Immature natural killer cell (primary cell): ENCODE data around the gene FSHB. TPM values are rescaled to one million over a fixed set of nuclear protein-coding genes. Genes with fewer than 3 reads are reported as not detected.
"Not testable (repeated sequence)": the region's sequence is repeated elsewhere in the genome, so short reads cannot be mapped to it uniquely, and the experiment has no call there.

Experiments
- DNase-seq, 3 donors: peaks; one replicate each; pipeline ENCODE4 v3.0.0; 2022; ENCODE audit warnings: mixed read lengths in 1 of 3
- H3K27ac Mint-ChIP-seq, 6 donors: one replicate each; pipeline ENCODE4 v1.8.0; 2020; ENCODE audit warnings: mixed read lengths in 6 of 6, mild to moderate bottlenecking in 5 of 6, inconsistent platforms in 4 of 6, moderate library complexity in 3 of 6
- H3K27me3 Mint-ChIP-seq, 3 donors: one replicate each; pipeline ENCODE4 v1.8.0; 2020 to 2021; ENCODE audit warnings: low read depth in 3 of 3, mild to moderate bottlenecking in 3 of 3, mixed read lengths in 3 of 3, moderate library complexity in 3 of 3, inconsistent platforms in 1 of 3
- H3K36me3 Mint-ChIP-seq, 3 donors: one replicate each; pipeline ENCODE4 v1.8.0; 2020; ENCODE audit warnings: mixed read lengths in 3 of 3, inconsistent platforms in 2 of 3, mild to moderate bottlenecking in 2 of 3
- H3K4me1 Mint-ChIP-seq, 2 donors: one replicate each; pipeline ENCODE4 v1.8.0; 2020; ENCODE audit warnings: inconsistent platforms in 2 of 2, mild to moderate bottlenecking in 2 of 2, mixed read lengths in 2 of 2, moderate library complexity in 1 of 2
- H3K4me3 Mint-ChIP-seq, 5 donors: one replicate each; pipeline ENCODE4 v1.8.0; 2020; ENCODE audit warnings: mild to moderate bottlenecking in 5 of 5, mixed read lengths in 5 of 5, inconsistent platforms in 3 of 5, moderate library complexity in 3 of 5
- H3K9me3 Mint-ChIP-seq, 6 donors: one replicate each; pipeline ENCODE4 v1.8.0; 2020; ENCODE audit warnings: mild to moderate bottlenecking in 6 of 6, mixed read lengths in 6 of 6, inconsistent platforms in 4 of 6, moderate library complexity in 3 of 6
- polyA plus RNA-seq, 3 donors: library from polyadenylated mRNA; unstranded; fragments of 300-500 nt; fragmentation: Illumina TruSeq; gene quantifications; one replicate each; pipeline ENCODE4 v1.2.3, GENCODE V29; 2021

Gene FSHB
- polyA plus RNA-seq, 3 donors from 2014 or later = not detected

DNA sequence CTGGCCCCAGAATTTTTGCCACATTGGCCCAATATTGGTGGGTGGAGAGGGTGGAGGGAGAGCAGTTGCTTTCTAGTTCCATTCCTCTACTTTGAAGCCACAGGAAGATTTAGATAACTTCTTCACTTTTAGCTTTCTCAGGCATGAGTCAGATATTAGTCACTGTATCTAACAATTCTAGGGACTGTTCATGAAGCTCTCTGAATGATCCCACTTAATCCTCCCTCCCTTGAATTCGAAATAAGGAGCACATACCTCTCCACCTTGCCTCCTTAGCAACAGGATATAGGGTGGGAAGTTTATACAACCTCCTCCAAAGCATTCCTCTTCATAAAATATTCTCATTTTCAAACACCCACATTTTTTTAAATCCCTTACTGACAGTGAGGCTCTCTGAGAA, 13.5 kb downstream of the FSHB start:
- Mint-ChIP-seq H3K9me3 (peaks cover 0 to 2% (median 0%) of the 10 kb centered on the region in 6 donors), H3K27me3 (peaks cover 0 to 2% (median 2%) of the 10 kb centered on the region in 3 donors), H3K36me3 (no peaks in the 10 kb centered on the region), H3K4me1 (no peaks in the 10 kb centered on the region), H3K4me3 (no peak overlapping the region), H3K27ac (no peak overlapping the region)
- DNase-seq = no peak

DNA sequence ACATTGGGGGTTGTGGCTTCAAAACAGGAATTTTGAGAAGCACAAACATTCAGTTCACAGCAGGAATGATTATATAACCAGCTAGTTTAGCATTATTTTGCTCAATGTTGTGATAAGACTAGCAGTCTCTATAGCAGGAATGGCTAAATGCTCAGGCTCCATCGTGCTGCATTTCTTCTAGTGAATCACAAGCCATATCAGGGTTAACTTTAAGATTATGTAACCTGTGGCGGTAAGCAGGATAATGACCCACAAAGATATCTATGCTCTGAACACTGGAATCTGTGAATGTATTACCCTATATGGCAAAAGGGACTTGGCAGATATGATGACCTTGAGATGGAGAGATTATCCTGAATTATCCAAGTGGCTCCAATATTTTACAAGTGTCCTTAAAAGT, 14.8 kb downstream of the FSHB start:
- H3K27ac Mint-ChIP-seq = no peak overlapping the region
- H3K27me3 Mint-ChIP-seq = peaks cover 0 to 2% (median 2%) of the 10 kb centered on the region in 3 donors
- no peak overlapping the region for H3K4me3 Mint-ChIP-seq
- no peak for DNase-seq
- H3K4me1 Mint-ChIP-seq = no peaks in the 10 kb centered on the region
- no peaks in the 10 kb centered on the region for H3K36me3 Mint-ChIP-seq
- H3K9me3 Mint-ChIP-seq = peaks cover 0 to 2% (median 0%) of the 10 kb centered on the region in 6 donors

DNA sequence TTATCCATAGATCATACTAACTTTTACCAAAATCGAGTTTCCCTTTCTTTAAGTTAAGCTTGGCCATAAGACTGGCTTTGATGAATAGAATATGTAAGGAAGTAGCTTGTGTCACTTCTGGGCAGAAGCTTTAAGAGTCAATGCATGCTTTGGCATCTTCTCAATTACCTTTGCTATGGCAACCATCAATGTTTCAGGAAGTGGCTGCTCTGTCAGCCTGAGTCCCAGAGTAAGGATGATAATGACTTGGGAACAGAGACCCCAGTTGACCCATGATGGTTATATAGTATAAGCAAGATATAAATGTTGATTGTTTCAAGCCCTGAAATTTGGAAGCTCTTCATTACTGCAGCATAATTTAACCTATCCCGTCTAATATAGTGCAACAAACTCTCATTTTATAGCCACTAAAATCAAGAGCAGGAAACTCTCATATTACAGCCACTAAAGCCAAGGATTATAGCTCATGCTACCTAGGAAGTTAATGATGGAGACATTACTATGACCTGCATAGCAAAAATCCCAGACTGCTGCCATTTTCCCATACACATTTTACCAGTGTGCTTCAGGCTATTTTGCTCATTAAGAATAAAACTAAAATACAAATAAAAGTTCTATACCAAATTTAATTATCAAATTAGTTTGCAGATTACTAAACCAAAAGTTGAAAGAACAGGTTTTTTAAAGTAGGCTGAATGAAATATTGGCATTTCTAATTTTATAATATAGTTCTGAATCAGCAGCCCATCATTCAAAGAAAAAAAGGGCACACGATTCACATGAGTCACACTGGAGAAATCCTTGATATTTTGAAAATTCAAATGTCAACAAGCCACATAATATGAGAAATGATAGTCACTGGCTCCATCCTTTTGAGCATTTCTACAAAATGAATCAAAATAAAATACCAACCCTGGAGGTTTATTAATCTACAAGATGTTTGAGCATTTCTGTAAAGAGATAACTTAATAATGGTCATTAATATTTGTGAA, 23.8 kb downstream of the FSHB start:
- no peak overlapping the region for H3K27ac Mint-ChIP-seq
- no peaks in the 10 kb centered on the region for H3K36me3 Mint-ChIP-seq
- H3K4me3 Mint-ChIP-seq = no peak overlapping the region
- DNase-seq = no peak
- peaks cover 0 to 4% (median 0%) of the 10 kb centered on the region in 3 donors for H3K27me3 Mint-ChIP-seq
- H3K9me3 Mint-ChIP-seq = no peaks in the 10 kb centered on the region
- peaks cover 0 to 24% of the 10 kb centered on the region in 2 donors for H3K4me1 Mint-ChIP-seq

DNA sequence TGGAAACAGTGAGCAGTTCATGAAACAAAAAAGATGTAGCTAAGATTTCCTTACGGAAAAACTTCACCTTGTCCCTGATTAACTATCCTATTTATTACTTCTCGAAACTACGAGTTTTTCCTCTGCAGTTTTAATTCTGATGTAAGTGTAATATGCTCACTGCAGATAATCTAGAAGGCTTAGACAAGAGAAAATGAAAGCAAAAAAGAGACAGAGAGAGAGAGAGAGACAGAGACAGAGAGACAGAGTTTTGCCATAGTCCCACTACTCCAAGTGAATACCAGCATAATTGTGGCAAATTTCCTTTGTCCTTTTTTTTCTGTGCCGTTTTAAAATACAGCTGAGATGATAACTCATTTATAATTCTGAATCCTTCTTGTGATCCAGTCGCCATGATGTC, 24.8 kb downstream of the FSHB start:
- Mint-ChIP-seq H3K27ac (no peak overlapping the region), H3K36me3 (no peaks in the 10 kb centered on the region)

DNA sequence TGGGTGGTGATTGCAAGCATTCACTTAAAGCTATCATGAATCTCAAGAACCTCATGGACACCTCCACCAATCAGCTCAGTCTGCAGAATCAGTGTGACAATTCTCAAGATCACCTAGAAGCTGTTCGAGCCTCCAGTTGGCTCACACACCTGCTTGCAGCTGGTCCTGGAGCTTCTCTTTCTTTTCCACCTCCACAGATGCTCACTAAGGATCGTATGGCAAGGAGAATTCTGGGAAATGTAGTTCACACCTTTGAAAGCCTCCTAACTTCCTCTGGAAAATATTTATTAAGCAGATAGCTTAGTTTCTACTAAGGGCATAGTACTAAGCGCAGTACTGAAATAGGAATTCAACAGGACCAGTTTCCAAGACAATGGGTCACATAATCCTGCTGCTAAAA, 26.2 kb downstream of the FSHB start:
- peaks cover 0 to 2% (median 0%) of the 10 kb centered on the region in 6 donors for H3K9me3 Mint-ChIP-seq
- no peak overlapping the region for H3K27ac Mint-ChIP-seq
- no peak for DNase-seq
- no peaks in the 10 kb centered on the region for H3K36me3 Mint-ChIP-seq
- H3K4me3 Mint-ChIP-seq = no peak overlapping the region
- H3K27me3 Mint-ChIP-seq = peaks cover 0 to 3% (median 0%) of the 10 kb centered on the region in 3 donors
- H3K4me1 Mint-ChIP-seq = peaks cover 3 to 43% of the 10 kb centered on the region in 2 donors

More for the DNA sequence above, 24.8 kb downstream of the FSHB start:
- no peak for DNase-seq
- peaks cover 0 to 5% (median 0%) of the 10 kb centered on the region in 3 donors for H3K27me3 Mint-ChIP-seq
- no peak overlapping the region for H3K4me3 Mint-ChIP-seq
- no peaks in the 10 kb centered on the region for H3K9me3 Mint-ChIP-seq
- peaks cover 0 to 28% of the 10 kb centered on the region in 2 donors for H3K4me1 Mint-ChIP-seq

DNA sequence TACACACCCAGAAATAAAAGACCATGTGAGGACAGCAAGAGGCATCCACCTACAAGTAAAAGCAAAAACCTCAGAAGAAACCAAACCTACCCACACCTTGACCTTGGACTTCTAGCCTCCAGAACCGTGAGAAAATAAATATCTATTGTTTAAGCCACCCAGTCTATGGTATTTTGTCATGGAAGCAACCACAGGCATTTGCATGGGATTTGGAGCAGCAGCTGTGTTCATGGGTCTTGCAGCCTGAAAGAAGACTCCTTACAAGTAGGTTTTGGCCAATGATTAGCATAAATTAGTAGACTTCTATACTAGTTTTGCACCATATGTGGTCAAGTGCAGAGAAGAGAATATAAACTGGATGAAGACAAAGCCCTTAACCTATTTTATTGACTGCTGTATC, 27.9 kb downstream of the FSHB start:
- Mint-ChIP-seq H3K27me3 (peaks cover 0 to 5% (median 0%) of the 10 kb centered on the region in 3 donors), H3K36me3 (no peaks in the 10 kb centered on the region), H3K4me3 (no peak overlapping the region), H3K9me3 (peaks cover 0 to 2% (median 0%) of the 10 kb centered on the region in 6 donors), H3K4me1 (peaks cover 3 to 43% of the 10 kb centered on the region in 2 donors), H3K27ac (no peak overlapping the region)
- DNase-seq = no peak

DNA sequence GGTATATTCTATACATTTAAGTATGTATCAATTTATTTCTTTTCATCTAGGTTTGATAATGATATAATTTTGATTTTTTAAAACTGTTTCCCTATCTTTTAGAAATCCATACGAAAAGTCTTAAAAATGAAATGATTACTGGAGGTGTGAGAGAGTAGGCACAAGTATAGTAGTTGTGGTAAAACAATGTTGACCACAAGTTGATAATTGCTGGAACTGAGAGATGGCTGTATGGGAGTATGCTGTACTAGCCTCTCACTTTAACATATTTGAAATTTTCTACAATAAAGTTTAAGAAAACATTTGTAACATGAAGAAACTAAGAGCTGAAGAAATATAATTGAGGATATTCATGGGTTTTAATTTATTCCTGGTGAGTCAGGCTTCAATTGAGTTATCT, 30.0 kb downstream of the FSHB start:
- Mint-ChIP-seq H3K27ac (no peak overlapping the region), H3K4me1 (peaks cover 3 to 36% of the 10 kb centered on the region in 2 donors), H3K27me3 (peaks cover 0 to 5% (median 2%) of the 10 kb centered on the region in 3 donors), H3K9me3 (peaks cover 0 to 6% (median 4%) of the 10 kb centered on the region in 6 donors), H3K36me3 (peaks cover 0 to 4% (median 0%) of the 10 kb centered on the region in 3 donors), H3K4me3 (no peak overlapping the region)
- DNase-seq = no peak

DNA sequence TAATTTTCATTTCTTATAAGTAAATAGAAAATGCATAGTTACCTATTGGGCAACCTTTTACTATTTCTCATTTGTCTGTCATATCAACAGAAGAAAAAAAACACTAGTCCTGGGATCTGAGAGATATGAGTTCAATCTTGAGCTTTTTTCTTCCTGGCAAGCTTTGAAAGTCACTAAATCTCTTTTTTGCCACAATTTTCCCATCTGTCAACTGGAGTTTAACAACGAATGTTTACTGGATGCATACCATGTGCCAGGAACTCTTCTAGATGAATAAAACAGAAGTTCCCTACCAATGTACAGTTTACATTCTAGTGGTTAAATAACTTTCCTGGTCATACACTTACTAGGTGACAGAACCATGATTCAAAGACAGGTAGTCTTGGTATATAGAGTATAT, 31.0 kb downstream of the FSHB start:
- H3K9me3 Mint-ChIP-seq = peaks cover 0 to 6% (median 4%) of the 10 kb centered on the region in 6 donors
- peaks cover 0 to 5% (median 2%) of the 10 kb centered on the region in 3 donors for H3K27me3 Mint-ChIP-seq
- DNase-seq = no peak
- H3K36me3 Mint-ChIP-seq = peaks cover 0 to 4% (median 0%) of the 10 kb centered on the region in 3 donors
- H3K4me1 Mint-ChIP-seq = peaks cover 3 to 30% of the 10 kb centered on the region in 2 donors
- no peak overlapping the region for H3K27ac Mint-ChIP-seq
- H3K4me3 Mint-ChIP-seq = no peak overlapping the region

DNA sequence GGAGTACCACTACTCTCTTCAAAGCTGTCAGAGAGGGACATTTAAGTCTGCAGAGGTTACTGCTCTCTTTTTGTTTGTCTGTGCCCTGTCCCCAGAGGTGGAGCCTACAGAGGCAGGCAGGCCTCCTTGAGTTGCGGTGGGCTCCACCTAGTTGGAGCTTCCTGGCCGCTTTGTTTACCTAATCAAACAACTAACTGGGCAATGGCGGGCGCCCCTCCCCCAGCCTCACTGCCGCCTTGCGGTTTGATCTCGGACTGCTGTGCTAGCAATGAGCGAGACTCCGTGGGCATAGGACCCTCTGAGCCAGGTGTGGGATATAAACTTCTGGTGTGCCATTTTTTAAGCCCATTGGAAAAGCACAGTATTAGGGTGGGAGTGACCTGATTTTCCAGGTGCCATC, 37.8 kb downstream of the FSHB start:
- not testable (repeated sequence) for H3K36me3 Mint-ChIP-seq, H3K27me3 Mint-ChIP-seq

DNA sequence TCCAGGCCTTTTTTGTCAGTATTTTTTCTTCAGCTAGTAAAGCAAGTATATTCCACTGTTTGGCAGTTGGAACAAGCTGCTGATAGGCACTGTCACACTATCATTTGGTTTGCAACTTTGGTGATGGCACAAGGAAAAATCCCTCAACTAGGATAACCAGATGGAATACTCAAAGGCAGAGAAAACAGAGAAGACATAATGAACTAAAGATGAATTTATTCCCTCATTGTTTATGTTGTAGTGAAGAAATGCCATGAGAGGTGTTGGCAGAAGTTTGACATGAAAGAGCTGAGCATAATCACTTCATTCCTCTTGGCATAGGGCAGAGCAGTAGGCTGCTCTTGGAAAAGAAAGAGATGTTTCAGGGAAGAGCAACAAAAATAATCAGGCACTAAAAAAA, 39.9 kb downstream of the FSHB start:
- Mint-ChIP-seq H3K4me1 (no peaks in the 10 kb centered on the region), H3K27ac (no peak overlapping the region), H3K9me3 (peaks cover 0 to 1% (median 0%) of the 10 kb centered on the region in 6 donors), H3K36me3 (peaks cover 0 to 4% (median 0%) of the 10 kb centered on the region in 3 donors), H3K27me3 (peaks cover 0 to 4% (median 3%) of the 10 kb centered on the region in 3 donors), H3K4me3 (no peak overlapping the region)
- DNase-seq = no peak

More for the DNA sequence above, 37.8 kb downstream of the FSHB start:
- H3K4me1 Mint-ChIP-seq, H3K4me3 Mint-ChIP-seq, H3K27ac Mint-ChIP-seq, H3K9me3 Mint-ChIP-seq, DNase-seq: not testable (repeated sequence)

DNA sequence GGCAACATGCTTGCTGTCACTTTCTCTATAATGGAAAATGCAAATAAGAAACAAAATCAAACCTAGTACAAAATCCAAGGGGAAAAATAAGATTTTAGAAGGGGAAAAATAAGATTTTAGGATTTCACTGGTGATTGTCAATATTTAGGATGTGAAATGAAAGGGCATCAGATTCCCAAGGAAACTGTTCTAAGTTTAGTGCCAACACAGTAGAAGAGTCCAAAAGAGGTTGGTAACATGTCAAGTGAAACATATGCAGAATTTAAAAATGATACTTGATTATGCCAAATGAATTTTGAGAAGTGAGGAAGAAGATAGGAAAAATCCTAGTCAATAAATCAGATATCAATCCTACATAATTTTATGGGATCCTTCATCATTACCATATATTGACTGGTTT, 46.4 kb downstream of the FSHB start:
- Mint-ChIP-seq H3K9me3 (no peaks in the 10 kb centered on the region), H3K4me1 (peaks cover 19 to 29% of the 10 kb centered on the region in 2 donors), H3K27me3 (peaks cover 0 to 3% (median 2%) of the 10 kb centered on the region in 3 donors), H3K36me3 (no peaks in the 10 kb centered on the region), H3K4me3 (no peak overlapping the region), H3K27ac (no peak overlapping the region)
- DNase-seq = no peak

DNA sequence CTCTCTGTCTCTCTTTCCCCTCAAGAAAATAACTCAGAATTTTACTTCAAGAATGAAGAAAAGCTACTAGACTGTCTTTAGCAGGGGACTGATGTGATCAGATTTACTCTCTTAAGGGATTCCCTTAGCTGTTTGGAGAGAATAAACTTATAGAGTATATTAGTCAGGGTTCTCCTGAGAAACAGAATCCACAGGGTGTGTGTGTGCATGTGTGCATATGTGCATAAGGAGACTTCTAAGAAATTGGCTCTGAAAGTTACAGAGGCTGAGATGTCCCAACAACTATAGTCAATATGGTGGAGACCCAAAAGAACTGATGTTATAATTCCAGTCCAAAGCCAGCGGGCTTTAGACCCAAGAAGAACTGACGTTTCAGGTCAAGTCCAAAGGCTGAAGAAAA, 49.0 kb downstream of the FSHB start:
- no peak for DNase-seq
- peaks cover 0 to 5% (median 0%) of the 10 kb centered on the region in 3 donors for H3K27me3 Mint-ChIP-seq
- H3K9me3 Mint-ChIP-seq = no peaks in the 10 kb centered on the region
- no peak overlapping the region for H3K4me3 Mint-ChIP-seq
- no peak overlapping the region for H3K27ac Mint-ChIP-seq
- H3K4me1 Mint-ChIP-seq = peaks cover 33 to 46% of the 10 kb centered on the region in 2 donors
- no peaks in the 10 kb centered on the region for H3K36me3 Mint-ChIP-seq

DNA sequence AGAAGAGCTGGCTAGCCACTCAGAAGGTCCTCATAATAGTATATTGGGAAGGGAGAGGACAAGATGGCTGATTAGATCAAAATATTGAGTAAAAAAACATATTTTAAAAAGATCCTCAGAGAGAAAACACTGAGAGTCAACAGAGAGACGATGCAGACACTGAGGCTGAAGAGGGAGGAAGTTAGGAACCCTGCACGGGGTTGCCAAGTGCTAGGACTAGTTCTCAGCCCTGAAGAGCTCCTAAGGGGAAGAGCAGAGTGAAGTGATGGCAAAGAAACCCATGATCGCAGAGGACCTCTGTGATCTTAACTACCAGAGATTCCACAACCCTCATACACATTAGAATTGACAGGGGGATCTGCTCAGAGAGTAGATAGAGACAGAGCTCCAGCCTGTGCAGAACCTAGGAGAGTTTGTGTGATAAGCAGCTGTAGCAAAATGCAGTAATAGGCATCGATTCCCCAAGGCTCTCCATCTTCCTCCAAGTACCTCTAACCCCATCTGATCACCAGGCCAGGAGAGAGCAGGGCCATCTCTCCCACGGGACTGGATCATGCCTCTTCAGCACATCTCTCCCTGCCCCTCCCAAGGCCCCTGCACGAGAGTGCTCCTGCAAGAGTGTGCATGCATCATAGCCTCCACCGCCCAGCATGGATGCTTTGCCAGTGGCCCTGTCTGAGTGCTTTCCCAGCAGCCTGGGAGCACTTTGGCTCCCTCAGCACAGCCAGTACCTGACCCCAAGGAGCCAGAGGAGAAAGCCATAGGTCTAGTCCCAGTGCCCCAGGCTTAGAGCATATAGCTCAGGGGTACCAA, 50.9 kb downstream of the FSHB start:
- peaks cover 0 to 5% (median 0%) of the 10 kb centered on the region in 3 donors for H3K27me3 Mint-ChIP-seq
- H3K4me3 Mint-ChIP-seq = peak overlapping the region; percentile 70 to 82 (median 78)
- peak overlapping the region; percentile 58 to 86 (median 82) for H3K27ac Mint-ChIP-seq
- DNase-seq = peak in 1 of 3 donors; percentile 2
- H3K36me3 Mint-ChIP-seq = no peaks in the 10 kb centered on the region
- no peaks in the 10 kb centered on the region for H3K9me3 Mint-ChIP-seq
- H3K4me1 Mint-ChIP-seq = peaks cover 33 to 46% of the 10 kb centered on the region in 2 donors
